Measurements from ENCODE around the gene SBNO1.

SBNO1 gene

GRCh38 chr12:123288751-123289346 is 75.8 kb downstream of the SBNO1 start:
- Histone ChIP-seq H3K4me3 (ENCODE audit: low read depth, low read length) (no peak overlapping the region), H3K27ac (ENCODE audit: extremely low read depth, low read depth, low read length) (no peak overlapping the region), H3K36me3 (ENCODE audit: control insufficient read depth in 2 of 2, insufficient read depth in 1 of 2, low read length in 2 of 2) (peaks cover 6 to 41% of the 10 kb centered on the region in 2 experiments), H3K4me1 (ENCODE audit: control insufficient read depth, insufficient read depth, low read length) (no peaks in the 10 kb centered on the region), H3K9me3 (ENCODE audit: control insufficient read depth, insufficient read depth, low read depth, low read length) (no peaks in the 10 kb centered on the region)
- ChIA-PET POLR2A (no interaction called here), CTCF (no interaction called here)
- peak; percentile 42; the same call in 1 of the 2 replicates for TF ChIP-seq ZFHX2 (tag by site-specific recombination; conservative IDR thresholded peaks at IDR 0.05)
- TF ChIP-seq WT1 (tag by site-specific recombination; IDR thresholded peaks at IDR 0.05), result no peak
- TF ChIP-seq EGR2 (tag by site-specific recombination; IDR thresholded peaks at IDR 0.05; ENCODE audit: low read depth), result peak; percentile 68

- POLR2A ChIA-PET, result no interaction called here
- H3K9me3 ChIP-seq (ENCODE audit: control insufficient read depth, insufficient read depth, low read depth, low read length), result no peaks in the 10 kb centered on the region
- H3K4me1 ChIP-seq (ENCODE audit: control insufficient read depth, insufficient read depth, low read length), result no peaks in the 10 kb centered on the region
- TF ChIP-seq KLF7 (tag by site-specific recombination; IDR thresholded peaks at IDR 0.05; ENCODE audit: borderline replicate concordance) (no peak), ZSCAN5A (tag by site-specific recombination; IDR thresholded peaks at IDR 0.05) (no peak), SP7 (tag by site-specific recombination; IDR thresholded peaks at IDR 0.05) (no peak), ZNF624 (tag by site-specific recombination; IDR thresholded peaks at IDR 0.05) (no peak), ZNF473 (tag by site-specific recombination; IDR thresholded peaks at IDR 0.05) (no peak), HOXD13 (CRISPR knock-in tag; IDR thresholded peaks at IDR 0.05; ENCODE audit: borderline replicate concordance) (no peak), HIC1 (tag by site-specific recombination; IDR thresholded peaks at IDR 0.05) (no peak), SP3 (tag by site-specific recombination; IDR thresholded peaks at IDR 0.05) (no peak), PRDM1 (tag by site-specific recombination; IDR thresholded peaks at IDR 0.05) (no peak), YY2 (tag by site-specific recombination; IDR thresholded peaks at IDR 0.05) (no peak), PRDM4 (tag by site-specific recombination; IDR thresholded peaks at IDR 0.05) (no peak), ZNF112 (tag by site-specific recombination; IDR thresholded peaks at IDR 0.05) (no peak)
- H3K4me3 ChIP-seq (ENCODE audit: low read depth, low read length), result no peak overlapping the region
- H3K36me3 ChIP-seq (ENCODE audit: control insufficient read depth in 2 of 2, insufficient read depth in 1 of 2, low read length in 2 of 2), result peaks cover 0 to 22% of the 10 kb centered on the region in 2 experiments; a peak in 2 of 3 replicates
- 0 out of 2 replicates have a peak overlapping the region, but pooled peaks have one; percentile 9 for H3K27ac ChIP-seq (ENCODE audit: extremely low read depth, low read depth, low read length)
- CTCF ChIA-PET, result interaction anchor here (0.6 kb wide), 1 partner anchor 190 kb away, joined by 4 read pairs; no protein-coding TSS in a partner anchor
Observed at GRCh38 chr12:123286652-123287373, 77.8 kb downstream of the SBNO1 start.

Measured in HEK293 (cell line).